GM21576 (cell line): ENCODE data around the gene AUTS2.

ENCODE experiments used
- ATAC-seq: cut with Tn5 transposase; IDR thresholded peaks from one replicate; pipeline ENCODE4 v1.9.1; 2021; ENCODE audit warnings: mild to moderate bottlenecking, moderate library complexity; ENCODE audit not compliant: unreplicated experiment

The AUTS2 gene

DNA sequence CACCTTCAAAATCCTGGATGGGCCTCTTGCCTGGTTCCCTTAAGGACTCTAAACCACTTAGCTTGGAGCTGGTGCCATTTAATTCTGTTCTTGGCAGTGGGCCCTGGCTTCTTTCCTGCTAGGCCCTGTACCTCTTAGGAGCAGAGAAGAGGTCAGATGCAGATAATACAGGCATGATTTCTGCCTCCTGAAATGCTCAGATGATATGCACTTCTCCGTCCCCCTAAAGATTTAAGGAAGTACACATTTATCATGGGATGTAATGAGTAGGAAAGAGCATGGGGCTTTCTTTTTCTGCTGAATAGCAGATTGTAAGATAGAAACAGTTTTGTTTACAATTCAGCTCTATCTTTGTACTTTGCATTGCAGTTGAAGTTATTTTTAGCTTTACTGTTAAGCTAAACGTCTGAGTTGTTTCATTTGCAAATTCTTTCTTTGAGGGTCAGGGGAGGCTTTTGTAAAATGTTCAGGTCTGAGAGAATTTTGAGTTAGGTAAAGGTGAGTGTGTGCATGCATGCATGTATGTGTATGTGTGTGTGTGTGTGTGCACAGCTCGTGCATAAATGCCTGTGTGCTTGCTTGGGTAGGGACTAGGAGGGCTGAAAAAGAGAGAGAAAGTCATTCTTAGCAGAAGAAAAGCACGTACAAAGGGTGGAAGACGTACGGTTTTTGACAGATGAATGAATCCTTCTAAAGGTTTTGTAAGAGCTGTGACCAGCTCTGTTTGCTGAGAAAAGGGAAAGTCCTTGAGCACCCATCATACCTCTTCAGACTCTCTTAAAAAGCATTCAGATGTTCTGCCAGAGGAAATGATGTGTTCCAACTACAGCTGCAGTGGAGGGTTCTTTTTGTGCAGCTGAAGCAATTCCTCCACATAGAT lies 364.2 kb downstream of the AUTS2 start:
- no peak for ATAC-seq

- ATAC-seq = no peak
Observed at GRCh38 chr7:69963393-69963792, 365.1 kb downstream of the AUTS2 start.

- no peak for ATAC-seq
Observed at GRCh38 chr7:69966766-69967591, 368.7 kb downstream of the AUTS2 start.

DNA sequence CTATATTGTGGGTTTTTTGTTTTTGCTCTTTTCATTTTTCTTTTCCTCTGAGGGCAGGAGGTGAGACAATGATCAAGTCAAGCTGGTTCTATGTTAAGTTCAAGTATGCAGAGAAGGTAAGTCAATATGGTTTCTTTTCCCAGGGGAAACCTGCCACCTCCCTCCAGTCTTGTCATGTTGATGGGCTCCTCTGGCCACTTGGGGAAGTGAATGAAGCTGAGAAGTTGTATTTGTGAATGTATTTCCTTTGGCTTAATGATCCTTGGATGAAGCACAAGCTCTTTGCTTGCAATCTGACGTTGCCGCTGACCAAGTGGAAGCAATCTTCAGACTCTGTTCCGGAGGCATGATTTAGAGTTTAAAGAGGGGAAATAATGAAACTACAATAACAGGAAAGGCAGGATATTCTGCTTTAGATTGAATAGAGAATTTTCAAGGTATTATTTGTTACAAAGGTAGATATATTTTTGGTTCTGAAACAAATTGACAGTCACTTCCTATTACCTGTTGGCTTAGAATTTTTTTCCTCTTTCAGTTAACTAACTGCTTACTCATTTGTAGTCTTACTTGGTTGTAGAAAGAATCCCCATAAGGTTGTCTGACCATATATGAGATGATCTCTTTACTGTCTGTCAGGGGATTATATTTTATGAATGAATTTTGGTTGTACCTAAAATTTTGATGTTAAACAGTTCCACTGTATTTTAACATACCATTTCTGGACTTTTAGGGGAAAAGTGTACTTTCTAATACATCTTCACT lies 369.6 kb downstream of the AUTS2 start:
- peak; percentile 58 for ATAC-seq

DNA sequence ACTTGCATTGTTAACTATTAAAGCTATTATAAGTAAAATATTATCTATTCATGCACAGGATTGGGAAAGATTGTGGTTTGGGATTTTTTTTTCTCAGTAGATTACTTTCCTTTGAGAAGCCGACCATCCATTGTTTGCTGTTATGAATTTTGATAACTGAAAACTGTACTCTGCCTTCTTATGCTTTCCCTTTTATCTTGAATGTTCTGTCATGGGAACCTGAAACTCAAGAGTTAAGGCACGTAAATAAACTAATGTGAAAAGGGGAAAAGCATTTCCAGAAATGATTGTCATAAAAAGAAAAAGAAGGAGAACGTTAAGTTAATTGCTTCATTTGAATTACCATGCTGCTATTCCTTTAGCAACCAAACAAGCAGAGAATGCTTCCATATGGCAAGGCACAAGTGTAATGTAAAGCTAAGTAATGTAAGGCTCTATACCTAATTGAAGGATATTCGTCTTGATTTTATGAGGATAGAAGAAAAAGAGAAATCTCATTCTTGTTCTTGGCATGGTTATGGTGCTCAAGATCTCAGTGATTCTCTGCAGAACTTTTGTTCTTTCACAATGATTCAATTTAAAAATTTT lies 370.8 kb downstream of the AUTS2 start:
- no peak for ATAC-seq

GRCh38 chr7:69981646-69982045 lies 383.4 kb downstream of the AUTS2 start:
- no peak for ATAC-seq

DNA sequence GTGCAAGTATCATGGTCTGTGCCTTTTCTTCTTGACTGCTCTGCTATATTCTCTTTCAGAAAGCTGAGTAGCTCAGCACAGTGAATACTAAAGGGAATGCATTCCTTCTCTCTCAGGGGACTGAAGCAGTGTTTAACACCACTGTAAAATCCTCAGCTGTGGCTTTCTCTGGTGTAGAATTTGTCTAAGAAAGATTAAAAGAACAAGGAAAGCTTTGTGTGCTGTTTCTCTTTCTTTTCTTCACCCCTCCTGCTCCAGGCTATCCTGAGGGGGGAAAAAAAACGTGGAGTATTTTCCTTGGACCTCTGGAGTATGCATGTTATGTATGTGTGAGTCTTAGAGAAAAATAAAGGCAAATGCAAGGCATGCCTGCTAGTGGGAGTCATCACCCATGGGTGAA lies 383.9 kb downstream of the AUTS2 start:
- no peak for ATAC-seq

DNA sequence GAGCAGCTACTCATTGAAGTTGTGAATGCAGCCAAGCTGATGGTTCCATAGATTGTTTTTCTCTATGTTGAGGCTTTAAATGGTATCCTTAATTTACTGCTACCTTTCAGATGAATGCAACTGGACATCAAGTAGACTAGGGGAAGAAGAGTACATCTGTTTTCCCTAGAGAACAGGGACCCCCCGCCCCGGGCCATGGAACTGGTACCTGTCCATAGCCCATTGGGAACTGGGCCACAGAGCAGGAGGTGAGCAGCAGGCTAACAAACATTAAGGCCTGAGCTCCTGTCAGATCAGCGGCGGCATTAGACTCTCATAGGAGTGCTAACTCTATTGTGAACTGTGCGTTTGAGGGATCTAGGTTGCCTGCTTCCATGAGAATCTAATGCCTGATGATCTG lies 391.3 kb downstream of the AUTS2 start:
- ATAC-seq = no peak

DNA sequence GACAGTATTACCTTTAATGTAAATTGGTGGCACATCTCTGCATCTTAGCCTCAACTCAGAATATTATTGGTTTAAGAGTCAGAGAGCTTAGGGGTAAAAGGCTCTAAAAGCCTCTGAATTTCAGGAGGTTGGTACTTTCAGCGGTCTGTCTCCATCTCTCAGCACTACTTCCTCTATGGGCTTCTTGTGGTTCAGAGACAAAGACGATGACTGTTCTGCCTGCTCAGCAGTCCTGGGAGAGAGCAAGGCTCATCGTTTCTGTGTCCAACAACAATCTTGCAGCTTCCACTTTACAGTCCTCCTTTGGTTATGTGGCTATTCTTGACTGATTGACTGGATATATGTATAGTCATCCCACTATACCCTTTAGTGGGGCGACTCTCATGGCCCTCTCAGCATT lies 394.7 kb downstream of the AUTS2 start:
- ATAC-seq = no peak

DNA sequence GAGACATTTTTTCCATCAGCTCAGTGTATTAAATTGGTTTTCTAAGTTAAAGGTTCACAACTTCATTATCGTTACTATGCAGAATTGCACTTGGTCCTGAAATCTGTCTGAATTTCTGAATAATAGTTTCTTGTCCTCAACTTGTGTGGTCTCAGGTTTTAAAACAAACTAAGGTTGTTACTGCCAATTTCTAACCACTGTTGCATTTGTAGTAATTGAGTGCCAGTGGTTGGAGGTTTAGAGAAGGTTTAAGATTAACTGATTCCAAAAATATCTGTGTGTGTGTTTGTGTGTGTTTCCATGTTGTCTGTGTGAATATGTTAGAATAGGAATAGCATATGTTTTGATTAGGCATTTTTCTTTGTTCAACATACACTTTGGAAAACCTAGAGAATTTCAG lies 395.9 kb downstream of the AUTS2 start:
- ATAC-seq = no peak

DNA sequence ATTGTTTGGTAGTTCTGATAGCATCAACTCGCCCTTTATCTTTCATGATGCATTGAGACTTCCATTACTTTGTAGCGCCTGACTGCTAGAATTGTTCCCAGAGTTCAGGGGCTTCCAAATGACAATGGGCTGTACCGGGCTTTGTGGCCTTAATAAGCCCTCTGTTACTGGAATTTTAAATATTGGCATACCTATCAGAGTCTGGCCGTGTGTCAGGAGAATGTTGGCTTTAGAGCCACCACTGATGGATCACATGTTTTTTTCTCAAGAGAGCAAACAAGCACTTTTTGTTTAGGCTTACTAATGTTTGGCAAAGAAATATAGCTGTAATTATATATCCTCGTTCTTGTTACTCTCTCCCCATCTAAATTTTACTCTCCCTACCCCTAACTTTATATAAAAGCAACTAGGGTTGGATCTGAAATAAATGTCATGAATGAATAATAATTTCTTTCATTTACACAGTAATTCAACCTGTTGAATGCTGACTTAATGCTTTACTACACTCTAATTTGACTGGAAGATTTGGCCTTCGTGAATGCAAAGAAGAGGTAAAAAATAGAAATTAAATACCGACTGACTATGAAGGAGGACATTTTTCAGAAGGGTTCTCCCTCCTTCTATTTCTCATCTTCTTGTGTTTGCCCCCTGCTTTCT lies 396.7 kb downstream of the AUTS2 start:
- no peak for ATAC-seq

- no peak for ATAC-seq
Observed at GRCh38 chr7:69996121-69996520, 397.8 kb downstream of the AUTS2 start.

DNA sequence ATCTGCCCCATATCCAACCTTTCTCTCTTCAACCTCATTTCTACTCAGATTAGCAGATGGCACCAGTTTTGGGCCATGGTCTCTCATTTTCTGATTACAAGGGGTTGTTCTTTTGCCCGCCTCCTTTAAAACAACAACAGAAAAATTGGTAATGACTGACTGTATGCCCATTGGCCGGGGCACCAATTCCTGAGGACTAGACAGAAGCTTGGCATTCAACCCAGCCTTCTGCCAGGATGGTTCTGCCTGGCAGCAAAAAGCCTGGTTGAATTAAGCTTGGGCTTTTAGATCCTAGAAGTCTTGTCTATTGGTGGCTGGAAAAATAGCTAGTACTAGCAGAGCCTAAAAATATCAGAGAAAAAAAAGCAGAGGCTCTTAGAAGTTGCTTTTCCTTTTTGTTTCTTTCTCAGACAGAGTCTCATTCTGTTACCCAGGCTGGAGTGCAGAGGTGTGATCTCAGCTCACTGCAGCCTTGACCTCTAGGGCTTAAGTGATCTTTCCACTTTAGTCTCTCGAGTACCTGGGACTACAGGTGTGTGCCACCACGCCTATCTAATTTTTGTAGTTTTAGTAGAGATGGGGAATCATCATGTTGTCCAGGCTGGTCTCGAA lies 402.6 kb downstream of the AUTS2 start:
- no peak for ATAC-seq

DNA sequence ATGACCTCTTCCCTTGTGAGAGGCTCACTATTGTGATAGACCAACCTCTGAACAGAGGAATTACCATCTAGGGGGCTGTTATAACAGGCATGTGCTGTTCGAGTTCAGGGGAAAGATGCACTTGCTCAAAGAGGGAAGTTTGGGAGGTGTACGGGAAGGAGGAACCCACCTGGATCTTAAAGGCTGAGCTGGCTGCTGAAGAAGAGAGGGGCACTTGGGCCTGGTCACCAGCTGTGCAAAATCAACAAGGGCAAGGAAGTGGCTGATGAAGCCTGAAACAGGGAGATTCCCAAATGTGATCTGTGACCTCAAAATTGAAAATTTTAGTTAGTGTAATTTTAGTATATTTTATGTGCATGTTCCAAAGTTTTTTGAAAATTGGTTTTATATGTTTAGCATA lies 407.2 kb downstream of the AUTS2 start:
- no peak for ATAC-seq

GRCh38 chr7:70005891-70006260 lies 407.6 kb downstream of the AUTS2 start:
- no peak for ATAC-seq

DNA sequence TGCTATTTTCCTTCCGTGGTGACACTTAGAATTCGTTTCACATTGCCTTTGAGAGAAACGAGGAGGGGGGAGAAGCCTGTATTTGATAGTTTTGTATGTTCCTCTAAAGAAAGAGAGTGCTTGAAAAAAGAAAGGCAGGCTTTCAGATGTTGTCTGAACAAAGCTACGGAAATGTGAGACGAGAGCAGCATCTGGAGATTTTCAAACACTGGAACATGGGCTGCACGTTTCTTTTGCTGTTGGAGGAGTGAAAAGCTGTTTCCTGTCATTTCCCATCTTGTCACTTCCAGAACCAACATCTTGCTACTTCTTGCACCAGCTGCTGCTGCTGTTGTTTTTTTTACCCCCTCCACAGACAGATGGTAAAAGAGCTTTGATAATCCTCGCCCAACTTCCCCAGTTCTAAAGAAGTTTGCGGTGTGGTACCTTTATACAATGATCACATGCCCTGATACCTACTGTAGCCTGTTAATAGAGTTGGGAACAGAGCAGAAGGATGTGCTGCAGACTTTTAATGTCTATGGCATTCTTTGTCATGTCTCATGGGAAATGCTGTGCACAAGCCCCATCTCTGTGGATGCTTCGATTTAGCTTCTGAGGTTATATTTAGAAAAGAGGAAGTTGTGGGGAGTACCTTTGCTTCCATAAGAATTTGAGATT lies 408.1 kb downstream of the AUTS2 start:
- ATAC-seq = no peak

DNA sequence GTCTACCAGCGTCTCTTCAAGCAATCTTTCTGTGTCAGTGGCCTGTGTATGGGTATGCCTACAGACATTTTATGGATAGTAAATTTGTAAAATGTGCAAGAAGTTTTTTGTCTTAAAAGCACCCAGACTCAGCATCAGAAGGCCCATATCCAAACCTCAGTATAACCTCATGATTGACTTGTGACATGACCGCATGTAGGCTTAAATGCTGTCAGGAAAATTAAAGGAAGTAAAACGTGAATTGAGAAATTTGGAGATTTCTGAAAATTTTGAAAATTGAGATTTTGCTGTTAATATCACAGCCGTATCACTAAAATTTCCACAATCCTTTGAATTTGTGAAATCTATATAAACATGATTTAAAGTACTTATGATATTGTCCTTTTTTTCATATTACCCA lies 410.2 kb downstream of the AUTS2 start:
- no peak for ATAC-seq

- no peak for ATAC-seq
Observed at GRCh38 chr7:70014472-70015177, 416.4 kb downstream of the AUTS2 start.

GRCh38 chr7:70015353-70015752 lies 417.1 kb downstream of the AUTS2 start:
- no peak for ATAC-seq
